DMS153 treated with DMSO at 0.1 percent for 48 hours (cell line): ENCODE results near the gene RAB9A.

Experiments
- DNase-seq: peaks from one replicate; lab custom pipeline; 2025; ENCODE audit not compliant: unreplicated experiment; lab: John Stamatoyannopoulos, UW

The RAB9A gene

DNA sequence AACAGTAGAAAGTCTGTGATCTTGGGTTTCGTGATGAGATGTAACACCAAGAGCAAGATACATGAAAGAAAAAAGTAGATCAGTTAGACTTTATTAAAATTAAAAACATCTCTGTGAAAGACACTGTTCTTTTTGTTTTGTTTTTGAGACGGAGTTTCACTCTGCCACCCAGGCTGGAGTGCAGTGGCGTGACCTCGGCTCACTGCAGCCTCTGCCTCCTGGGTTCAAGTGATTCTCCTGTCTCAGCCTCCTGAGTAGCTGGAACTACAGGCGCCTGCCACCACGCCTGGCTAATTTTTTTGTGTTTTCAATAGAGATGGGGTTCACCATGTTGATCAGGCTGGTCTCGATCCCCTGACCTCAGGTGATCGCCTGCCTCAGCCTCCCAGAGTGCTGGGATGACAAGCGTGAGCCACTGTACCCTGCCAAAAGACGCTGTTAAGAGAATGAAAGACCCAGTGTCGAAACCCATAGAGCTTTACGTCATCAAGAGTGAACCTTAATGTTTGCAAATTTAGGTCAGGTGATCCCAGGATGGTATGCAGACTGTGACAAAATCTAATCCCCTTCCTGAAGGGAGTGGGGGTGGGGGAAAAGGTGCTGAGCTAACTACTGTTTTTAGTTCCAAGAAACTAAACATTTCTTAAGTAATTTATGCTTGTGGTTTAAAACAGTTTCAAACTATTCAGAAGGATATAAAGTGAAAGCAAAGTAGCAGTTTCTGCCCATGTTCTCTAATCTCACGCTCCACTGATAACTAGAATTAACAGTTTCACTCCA is 53.7 kb downstream of the RAB9A start:
- DNase-seq = no peak

- peak; percentile 2 for DNase-seq
These were observed 58.9 kb downstream of the RAB9A start for GRCh38 chrX:13747836-13748235.

- no peak for DNase-seq
These were observed 59.6 kb downstream of the RAB9A start for GRCh38 chrX:13748486-13748885.

DNA sequence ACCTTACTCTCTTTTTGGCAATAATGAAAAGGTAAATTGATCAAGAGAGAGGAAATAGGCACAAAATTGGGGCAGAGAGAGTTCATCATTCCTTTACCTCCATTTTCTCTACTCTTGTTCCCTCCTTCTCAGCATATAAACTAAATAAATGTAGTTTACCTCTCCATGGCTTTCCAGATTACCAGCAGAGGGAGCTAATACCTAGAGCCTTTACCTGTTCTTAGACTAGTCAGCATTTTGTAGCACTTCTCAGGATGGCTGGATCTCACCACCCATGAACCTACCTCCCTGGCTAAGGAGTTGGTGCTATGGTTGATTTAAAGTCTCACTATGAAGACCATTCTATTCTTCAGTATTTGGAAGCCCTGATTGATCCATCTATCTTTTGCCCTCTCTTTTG is 61.3 kb downstream of the RAB9A start:
- DNase-seq = peak; percentile 22

DNA sequence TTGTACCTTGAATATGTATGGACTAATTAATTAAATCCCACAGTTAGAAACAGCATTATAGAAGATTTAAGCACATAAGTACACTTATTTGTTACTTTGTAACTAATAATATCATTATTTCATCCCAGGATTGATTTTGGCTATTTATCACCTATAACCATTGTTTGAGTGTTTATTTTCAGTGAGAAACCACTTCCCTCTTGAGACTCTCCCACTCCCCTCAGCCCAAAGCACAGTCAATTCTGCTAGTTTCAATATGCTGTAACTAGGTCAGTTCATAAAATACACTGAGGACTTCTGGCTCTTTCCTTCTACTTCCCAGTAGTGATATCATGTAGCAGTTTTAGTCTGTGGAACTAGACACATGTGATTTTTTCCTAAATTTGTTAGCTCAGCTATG is 61.9 kb downstream of the RAB9A start:
- no peak for DNase-seq

- DNase-seq = no peak
These were observed 63.2 kb downstream of the RAB9A start for GRCh38 chrX:13752141-13752540.

- DNase-seq = no peak
These were observed 63.7 kb downstream of the RAB9A start for GRCh38 chrX:13752646-13753045.

GRCh38 chrX:13754765-13755164 is 65.8 kb downstream of the RAB9A start:
- no peak for DNase-seq

DNA sequence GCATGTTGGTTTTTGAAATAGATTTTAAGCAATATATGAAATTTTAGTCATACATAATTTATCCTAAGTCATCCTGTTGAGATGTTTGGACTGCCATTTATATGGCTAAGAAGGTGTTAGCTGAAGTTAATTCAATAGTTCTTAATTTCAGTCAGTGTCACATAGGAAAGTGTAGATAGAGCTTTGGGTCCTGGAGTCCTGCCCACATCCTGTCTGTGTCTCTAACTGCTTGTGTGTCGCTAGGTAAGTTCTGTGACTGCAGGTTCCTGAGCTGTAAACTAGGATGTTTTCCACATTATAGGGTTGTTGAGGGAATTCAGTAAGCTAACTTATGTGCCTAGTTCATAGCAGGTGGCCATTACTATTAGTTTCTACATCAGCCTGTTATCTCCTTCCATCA is 66.3 kb downstream of the RAB9A start:
- DNase-seq = no peak

- DNase-seq = no peak
These were observed 67.5 kb downstream of the RAB9A start for GRCh38 chrX:13756381-13756780.

- no peak for DNase-seq
These were observed 70.3 kb downstream of the RAB9A start for GRCh38 chrX:13759152-13759718.
